Measurements from ENCODE around the gene RPL7A. TPM values are rescaled to one million over a fixed set of nuclear protein-coding genes. Genes with fewer than 3 reads are reported as not detected.
"Not testable (repeated sequence)": the region's sequence is repeated elsewhere in the genome, so short reads cannot be mapped to it uniquely, and the experiment has no call there.

Gene RPL7A
- total RNA-seq, 1 donor from 2014 or later = 1,477 TPM

- DNase-seq (ENCODE audit: low spot score) = no peak
These were observed 20.1 kb upstream of the RPL7A start for GRCh38 chr9:133327834-133328484.

DNA sequence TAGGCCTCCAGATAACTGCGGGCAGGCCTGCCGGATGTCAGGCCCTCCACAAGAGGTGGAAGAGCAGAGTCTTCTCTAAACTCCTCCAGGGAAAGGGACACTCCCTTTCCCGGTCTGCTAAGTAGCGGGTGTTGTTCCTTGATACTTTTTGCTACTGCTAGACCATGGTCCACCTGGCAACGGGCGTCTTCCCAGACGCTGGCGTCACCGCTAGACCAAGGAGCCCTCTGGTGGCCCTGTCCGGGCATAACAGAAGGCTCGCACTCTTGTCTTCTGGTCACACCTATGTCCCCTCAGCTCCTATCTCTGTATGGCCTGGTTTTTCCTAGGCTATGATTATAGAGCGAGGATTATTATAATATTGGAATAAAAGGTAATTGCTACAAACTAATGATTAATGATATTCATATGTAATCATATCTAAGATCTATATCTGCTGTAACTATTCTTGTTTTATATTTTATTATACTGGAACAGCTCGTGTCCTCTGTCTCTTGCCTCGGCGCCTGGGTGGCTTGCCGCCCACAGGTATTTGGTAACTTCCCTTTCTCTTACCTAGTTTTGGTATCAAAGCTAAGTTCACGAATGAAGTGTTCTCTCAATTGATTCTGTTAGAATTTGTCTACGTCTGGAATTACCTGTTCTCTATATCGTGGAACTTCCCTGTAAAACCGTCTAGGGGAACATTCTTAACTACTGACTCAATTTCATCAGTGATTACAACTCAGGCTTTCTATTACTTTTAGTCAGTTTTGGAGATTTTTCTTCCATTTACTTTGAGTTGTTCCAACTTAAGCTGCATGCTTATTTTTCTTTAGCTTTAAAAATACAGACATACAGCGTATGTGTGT is 18.5 kb upstream of the RPL7A start:
- peak; percentile 45 for DNase-seq (ENCODE audit: low spot score)

DNA sequence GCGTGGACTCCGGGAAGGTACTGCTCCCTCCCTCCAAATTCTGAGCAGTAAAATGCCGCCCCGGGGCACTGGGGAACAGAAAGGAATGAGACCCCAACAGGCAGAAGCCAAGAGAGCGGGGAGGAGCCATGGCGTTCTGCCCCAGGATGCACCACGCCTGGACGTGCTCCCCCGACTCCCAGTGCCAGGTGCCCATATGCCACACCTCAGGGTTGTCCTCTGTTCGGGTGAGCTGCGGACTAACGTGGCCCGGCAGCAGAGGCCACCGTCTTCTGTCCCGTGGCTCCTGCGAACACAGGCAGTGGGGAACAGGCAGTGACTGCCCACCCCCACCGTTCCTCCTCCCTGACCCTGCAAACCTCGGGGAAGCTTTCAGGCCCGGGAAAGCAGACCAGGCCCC is 16.8 kb upstream of the RPL7A start:
- no peak for DNase-seq (ENCODE audit: low spot score)

- no peak for DNase-seq (ENCODE audit: low spot score)
These were observed 16.2 kb upstream of the RPL7A start for GRCh38 chr9:133331641-133332380.

GRCh38 chr9:133332381-133332730 is 15.7 kb upstream of the RPL7A start:
- DNase-seq (ENCODE audit: low spot score) = no peak

DNA sequence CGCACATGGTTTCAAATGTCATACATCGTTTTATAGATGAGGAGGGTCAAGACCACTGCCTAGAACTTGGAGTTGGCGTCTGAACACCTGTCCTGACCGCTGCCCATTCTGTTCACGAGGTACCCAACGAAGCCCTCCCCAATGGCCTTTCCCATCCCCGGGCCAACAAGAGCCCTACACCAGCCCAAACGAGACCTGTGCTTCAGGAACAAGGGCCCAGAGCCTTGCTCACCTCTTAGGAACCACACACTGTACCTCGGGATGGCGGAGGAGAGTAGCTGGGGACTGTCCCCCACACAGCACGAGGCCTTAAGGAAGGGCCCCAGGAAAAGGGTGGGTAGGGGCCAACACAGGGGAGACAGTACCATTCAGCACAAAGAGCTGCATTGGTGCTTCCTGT is 15.0 kb upstream of the RPL7A start:
- DNase-seq (ENCODE audit: low spot score) = no peak

DNA sequence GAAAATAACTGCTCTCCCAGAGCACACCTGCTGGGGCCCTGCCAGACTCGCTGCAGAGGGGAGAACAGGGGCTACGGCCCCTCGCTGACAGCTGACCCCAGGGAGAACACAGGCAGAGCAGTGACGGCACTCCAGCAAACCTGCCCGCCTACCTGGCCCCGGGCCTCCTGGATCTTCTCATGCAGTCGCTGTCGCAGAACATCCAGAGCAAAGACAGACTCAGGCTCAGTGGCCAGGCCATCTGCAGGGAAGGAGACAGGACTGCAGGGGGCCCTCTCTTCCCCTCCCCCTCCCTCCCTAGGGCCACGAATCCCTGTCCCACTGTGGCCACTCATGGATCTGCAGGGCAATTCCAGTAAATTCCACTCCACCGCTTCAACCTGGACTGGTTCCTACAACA is 14.5 kb upstream of the RPL7A start:
- no peak for DNase-seq (ENCODE audit: low spot score)

DNA sequence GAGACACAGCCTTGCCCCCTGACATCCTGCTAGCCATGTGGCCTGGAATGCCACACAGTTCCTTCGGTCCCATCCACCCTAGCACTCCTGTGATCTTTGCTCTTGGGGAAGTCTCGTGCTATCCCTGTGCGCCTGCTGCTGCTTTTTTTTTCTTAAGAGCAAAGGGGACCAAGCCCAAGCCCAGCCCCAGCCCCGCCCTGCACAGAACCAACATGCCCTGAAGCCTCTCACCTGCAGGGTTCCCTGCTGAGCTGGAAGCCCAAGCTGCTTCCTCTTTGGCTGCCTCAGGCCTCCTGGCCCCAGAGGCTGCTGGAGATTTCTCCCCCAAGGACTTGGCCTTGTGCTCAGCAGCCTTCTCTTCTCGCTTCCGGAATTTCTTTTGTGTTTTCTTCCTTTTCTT is 13.9 kb upstream of the RPL7A start:
- DNase-seq (ENCODE audit: low spot score) = peak; percentile 72

- not testable (repeated sequence) for DNase-seq (ENCODE audit: low spot score)
These were observed 13.1 kb upstream of the RPL7A start for GRCh38 chr9:133334888-133335287.

- DNase-seq (ENCODE audit: low spot score) = peak; percentile 92
These were observed 11.8 kb upstream of the RPL7A start, which contains the start of gene SURF6 for GRCh38 chr9:133335924-133336811. SURF6 (minus strand) TSS chr9:133336188; CDS start chr9:133336132, 56 bp downstream.

GRCh38 chr9:133339641-133340040 is 8.4 kb upstream of the RPL7A start:
- DNase-seq (ENCODE audit: low spot score) = no peak

DNA sequence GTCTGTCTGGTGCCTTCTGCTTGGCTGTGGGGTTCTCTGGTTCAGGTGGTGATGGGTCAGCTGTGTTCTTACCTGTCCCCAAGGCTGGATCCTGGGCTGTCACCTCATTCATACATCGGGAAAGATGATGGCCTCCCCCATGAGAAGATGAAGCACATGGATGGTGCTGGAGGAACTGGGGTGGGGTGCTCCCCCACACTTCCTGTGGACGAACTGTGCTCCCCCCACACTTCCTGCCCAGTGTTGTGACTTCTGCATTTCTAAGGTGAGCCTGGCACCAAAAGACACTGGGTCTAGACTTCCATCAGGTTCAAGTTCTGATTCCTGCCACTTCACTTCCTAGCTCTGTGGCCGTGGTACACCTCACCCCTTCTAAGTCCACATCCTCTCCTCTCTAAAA is 7.8 kb upstream of the RPL7A start:
- DNase-seq (ENCODE audit: low spot score) = no peak

DNA sequence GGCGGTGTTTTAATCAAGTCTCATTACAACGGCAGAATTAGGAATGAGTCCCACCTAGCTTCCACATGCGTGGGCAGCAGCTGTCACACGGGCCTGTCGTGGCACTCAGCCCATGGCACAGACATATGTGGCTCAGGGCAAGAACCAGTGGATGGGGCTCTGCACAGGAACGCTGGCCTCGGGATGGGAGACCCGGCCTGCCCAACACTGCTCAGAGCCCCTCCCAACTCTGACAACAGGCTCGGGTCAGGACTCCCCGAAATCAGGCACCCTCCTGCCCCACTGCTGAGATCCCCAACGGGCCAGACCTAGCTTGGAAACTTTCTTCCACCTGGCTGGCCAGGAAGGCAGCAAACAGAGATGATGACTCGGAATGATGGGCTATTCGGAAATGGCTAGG is 7.1 kb upstream of the RPL7A start:
- no peak for DNase-seq (ENCODE audit: low spot score)

DNA sequence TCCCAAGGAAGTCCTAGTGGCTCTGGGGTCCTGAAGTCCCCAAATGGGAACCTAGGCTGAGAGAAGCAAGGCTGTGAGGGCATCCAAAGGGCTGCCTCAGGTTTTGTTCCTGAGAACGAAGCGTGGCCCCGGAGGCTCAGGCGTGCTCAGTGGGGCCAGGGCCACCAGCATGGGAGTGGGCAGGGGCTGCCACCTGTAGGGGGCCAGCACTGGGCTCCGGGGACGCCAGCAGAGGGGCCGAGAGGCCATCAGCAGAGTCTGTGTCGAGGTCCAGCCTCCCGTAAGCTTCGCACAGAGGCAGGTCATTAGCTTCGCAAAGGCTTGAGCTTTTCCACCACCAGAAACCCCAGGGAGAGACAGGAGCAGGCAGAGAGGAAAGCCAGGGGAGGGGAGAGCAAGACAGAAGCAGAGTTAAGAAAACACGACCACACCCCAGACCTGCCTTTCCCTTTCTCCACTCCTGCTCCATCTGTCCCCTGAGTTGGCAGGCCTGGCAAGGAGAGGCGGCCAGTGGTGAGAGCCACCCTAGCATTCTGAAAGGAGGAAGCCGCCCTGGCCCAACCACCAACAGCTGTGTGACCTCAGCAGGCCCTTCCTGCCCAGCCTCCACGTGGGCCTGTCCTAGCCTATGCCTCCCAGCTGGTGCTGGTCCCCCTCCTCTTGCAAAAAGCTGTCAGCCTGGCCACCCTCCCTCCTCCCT is 6.5 kb upstream of the RPL7A start:
- DNase-seq (ENCODE audit: low spot score) = peak; percentile 45

GRCh38 chr9:133342069-133342406 is 6.0 kb upstream of the RPL7A start:
- no peak for DNase-seq (ENCODE audit: low spot score)

GRCh38 chr9:133342570-133342969 is 5.4 kb upstream of the RPL7A start:
- DNase-seq (ENCODE audit: low spot score) = no peak

DNA sequence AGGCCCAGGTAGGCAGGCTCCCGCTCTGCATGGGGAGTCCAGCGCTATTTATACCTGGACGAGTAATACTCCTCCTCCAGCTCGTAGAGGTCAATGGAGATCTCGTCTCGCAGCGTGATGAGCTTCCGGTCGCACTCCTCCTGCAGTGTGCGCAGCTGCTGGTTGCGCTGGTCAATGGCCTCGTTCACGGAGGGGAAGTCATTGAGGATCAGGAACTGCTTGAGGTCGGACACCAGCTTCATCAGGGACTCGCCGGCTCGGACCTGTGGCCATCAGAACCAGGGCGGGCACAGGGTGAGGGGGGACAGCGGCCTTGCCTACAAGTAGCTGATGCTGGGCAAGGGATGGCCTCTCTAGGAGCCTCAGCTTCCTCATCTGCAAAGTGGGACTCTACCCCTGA is 3.9 kb upstream of the RPL7A start:
- no peak for DNase-seq (ENCODE audit: low spot score)

GRCh38 chr9:133344979-133345378 is 3.0 kb upstream of the RPL7A start:
- DNase-seq (ENCODE audit: low spot score) = no peak

GRCh38 chr9:133345596-133345995 is 2.4 kb upstream of the RPL7A start:
- DNase-seq (ENCODE audit: low spot score) = no peak

DNA sequence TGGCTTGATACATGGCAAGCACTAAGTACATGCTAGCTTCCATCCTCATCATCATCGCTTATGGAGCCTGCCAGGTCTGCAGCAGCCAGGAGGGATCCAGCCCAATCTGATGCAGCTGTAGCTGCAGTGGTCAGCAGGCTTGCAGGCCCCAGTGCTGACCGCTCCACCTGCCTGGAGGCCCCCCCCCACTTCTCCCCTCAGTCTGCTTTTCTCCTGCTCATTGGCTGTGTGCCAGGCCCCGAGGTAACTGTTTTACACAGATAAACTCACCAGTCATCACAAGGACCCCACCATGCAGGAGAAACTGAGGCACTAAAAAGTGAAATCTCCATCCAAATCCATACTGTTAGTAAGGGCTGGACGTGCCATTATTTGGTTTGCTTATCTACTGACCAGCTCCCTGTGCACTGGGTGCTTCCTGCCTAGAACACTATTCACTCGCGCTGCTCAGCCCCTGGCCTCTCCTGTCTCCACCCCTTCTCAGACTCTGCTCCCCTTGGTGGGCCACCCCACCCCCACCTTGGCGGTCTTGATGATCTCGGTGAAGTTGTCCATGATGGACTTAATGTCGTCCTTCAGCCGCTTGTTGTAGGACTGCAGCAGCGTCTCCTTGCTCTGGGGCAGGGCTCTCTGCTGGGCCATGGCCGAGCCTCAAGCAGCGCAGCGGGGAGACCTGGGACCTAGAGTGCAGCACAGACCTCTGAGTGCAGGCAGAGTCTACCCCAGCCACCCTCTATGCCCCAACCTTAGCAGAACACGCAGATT is 1.8 kb upstream of the RPL7A start:
- DNase-seq (ENCODE audit: low spot score) = no peak

Data from mucosa of gallbladder (tissue), 1 donor.